LNCaP clone FGC (cell line): ENCODE data around the gene RAD51B.
"Not testable (repeated sequence)": the region's sequence is repeated elsewhere in the genome, so short reads cannot be mapped to it uniquely, and the experiment has no call there.

Source experiments
- DNase-seq: peaks from one replicate; pipeline ENCODE4 v3.0.0-alpha.2; 2011; ENCODE audit warnings: low read depth
- H3K4me3 ChIP-seq: 2 replicates; pipeline ENCODE4 v1.5.1; 2011; ENCODE audit warnings: mild to moderate bottlenecking, low read depth, low read length, control low read depth
- TF ChIP-seq, protein P1 (sequence below): IDR thresholded peaks from 2 replicates; pipeline ENCODE4 v1.5.1; 2012; ENCODE audit warnings: mild to moderate bottlenecking; ENCODE audit not compliant: control insufficient read depth, insufficient read depth; ENCODE audit errors: extremely low read depth

Gene RAD51B

DNA sequence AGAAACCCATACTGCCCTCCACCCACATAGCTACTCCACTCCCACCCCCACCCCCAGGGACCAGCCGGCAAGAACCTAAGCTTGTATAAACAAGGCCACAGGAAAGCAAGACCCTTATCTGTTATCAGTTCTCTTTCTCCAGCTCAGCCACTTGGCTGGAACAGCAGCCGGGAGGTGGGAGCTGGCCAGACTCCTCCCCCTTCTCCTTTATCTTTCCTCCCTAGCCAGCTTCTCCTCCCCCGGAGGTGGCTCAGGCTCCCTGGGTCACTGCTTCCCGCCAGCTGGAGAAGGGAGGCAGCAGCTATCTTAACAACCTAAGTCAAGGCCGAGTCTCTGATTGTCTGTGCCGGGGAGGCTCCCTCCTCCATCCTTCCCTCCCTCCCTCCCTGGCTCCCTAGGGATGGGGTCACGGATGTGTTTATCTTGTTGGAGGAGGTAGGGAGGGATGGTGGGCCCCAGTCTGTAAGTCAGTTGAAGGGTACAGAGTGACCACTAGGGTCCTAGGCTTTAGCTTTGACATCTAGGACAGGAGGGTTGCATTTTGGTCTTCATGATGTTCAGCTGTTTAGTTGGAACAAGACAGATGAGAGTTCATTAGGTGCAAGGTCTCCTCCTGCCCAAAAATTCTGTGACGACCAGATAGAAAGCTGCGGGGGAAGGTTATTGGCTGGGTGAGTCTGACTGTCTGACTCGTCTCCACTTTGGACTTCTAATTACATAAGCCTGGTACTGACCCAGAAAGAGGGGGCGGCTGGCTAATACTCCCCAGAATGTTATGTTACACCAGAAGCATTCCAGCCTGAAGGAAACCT lies 943.6 kb downstream of the RAD51B start:
- no peak overlapping the region for H3K4me3 ChIP-seq
- TF ChIP-seq, protein P1, sequence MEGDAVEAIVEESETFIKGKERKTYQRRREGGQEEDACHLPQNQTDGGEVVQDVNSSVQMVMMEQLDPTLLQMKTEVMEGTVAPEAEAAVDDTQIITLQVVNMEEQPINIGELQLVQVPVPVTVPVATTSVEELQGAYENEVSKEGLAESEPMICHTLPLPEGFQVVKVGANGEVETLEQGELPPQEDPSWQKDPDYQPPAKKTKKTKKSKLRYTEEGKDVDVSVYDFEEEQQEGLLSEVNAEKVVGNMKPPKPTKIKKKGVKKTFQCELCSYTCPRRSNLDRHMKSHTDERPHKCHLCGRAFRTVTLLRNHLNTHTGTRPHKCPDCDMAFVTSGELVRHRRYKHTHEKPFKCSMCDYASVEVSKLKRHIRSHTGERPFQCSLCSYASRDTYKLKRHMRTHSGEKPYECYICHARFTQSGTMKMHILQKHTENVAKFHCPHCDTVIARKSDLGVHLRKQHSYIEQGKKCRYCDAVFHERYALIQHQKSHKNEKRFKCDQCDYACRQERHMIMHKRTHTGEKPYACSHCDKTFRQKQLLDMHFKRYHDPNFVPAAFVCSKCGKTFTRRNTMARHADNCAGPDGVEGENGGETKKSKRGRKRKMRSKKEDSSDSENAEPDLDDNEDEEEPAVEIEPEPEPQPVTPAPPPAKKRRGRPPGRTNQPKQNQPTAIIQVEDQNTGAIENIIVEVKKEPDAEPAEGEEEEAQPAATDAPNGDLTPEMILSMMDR: no peak
- DNase-seq: no peak

DNA sequence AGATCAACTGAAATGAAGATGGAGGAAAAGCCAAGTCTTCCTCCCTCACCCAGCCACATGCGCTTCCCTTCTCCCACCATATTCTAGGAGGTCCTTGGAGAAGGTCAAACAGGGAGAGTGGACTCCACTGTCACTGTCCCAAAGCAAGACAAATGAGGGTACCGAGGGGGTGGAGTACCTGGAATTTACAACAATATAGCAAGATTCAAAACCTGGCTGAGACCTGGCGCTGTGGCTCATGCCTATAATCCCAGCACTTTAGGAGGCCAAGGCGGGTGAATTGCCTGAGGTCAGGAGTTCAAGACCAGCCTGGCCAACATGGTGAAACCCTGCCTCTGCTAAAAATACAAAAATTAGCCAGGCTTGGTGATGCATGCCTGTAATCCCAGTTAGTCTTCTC lies 944.3 kb downstream of the RAD51B start:
- not testable (repeated sequence) for H3K4me3 ChIP-seq, DNase-seq

DNA sequence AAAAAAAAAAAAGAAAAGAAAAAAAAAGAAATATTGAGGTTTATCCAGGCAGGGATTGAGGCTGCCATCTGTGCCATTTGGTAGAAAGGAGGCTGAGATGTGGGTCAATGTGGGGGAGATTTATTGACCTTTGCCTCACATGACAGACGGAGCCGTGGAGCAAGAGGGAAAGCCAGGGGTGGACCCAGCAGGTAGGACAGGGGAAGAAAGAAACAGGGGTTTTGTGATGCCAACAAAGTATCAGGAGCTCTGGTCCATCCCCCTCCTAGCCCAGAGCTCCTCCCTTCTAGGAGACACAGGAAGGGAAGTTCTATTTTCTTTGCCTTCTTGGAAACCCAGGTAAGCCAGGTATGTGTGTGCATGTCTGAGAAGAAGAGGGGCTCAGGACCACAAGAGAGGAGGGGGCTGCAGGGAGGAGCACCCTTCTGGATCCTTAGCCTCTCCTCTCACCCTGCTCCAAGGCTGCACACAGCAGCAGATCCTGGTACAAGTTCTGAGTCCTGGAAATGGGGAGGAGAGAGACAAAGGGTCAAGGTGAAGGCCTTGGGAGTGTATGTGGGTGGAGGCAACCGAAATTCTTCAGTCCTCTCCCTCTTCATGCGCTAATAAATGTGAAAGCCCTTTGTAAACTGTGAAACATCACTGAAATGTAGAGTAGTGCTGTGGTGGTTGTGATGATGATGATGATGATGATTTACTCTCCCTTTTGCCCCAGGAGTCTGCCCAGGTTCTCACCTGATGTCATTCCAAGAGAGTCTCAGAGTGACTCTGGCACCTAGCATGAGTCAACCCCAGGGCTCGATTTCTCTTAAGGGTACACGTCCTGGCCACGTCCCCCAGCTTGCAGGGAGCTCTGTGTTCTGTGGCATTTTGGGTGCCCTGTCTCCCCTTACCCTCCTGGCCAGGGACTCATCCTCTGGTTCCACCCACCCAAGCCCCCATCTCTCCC lies 947.0 kb downstream of the RAD51B start:
- no peak overlapping the region for H3K4me3 ChIP-seq
- TF ChIP-seq, protein P1: no peak
- no peak for DNase-seq

DNA sequence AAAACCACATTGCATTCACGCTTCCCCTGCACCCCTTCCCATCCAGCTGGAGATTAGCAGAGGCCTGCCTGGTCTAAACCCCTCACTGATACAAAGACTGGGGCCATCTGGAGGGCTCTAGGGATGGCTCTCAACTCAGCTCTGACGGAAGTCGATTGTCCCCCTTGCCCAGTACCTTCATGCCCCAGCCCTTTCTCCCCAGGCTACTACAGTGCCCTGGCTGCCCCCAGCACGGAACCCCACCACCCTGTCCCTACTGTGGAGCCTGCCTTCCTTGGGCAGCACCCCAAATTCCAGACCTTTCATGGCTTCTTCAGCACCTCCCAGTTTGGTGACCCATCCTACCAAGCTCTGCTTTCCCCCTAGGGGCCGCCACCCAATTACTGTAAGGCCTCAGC lies 947.7 kb downstream of the RAD51B start:
- no peak for DNase-seq
- TF ChIP-seq, protein P1: no peak
- H3K4me3 ChIP-seq: no peak overlapping the region

DNA sequence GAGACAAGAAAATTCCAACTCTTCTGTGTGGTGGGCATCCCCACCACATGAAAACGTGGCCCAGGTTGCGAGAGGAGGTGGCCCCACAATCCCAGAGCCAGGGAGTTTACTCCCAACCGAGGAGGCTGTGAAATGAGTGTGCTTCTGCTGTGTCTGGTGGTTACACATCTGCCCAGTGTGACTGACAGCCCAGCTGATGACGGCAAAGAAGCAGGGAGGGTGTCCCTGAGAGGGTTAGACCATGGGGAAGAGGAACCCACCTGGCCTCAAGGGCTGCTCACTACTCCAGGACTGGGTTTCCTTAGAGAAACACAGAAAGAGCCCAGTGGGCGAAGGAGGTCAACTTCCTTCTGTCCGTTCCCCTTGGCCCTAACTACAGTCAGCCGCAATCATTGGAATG lies 948.7 kb downstream of the RAD51B start:
- H3K4me3 ChIP-seq: no peak overlapping the region
- TF ChIP-seq, protein P1: no peak

DNA sequence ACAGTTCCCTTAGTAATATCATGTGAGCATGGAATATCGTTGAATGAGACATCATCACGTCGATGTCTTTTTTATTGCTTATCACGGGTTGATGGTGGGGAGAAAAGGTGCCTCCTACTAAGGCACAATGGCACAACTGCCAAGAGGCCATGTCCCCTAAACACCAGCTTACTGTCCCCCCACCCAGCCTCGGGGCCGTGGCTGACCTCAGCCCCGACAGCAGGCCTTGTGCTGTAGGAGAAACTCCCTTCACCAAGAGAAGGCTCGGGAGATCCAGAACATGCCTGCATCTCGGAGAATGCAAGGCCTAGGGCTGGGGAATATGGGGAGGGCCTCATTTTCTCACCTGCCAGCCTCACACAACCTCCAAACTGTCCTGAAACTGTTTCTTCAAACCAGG lies 950.5 kb downstream of the RAD51B start:
- TF ChIP-seq, protein P1: no peak
- no peak for DNase-seq
- no peak overlapping the region for H3K4me3 ChIP-seq

More for the DNA sequence above, 948.7 kb downstream of the RAD51B start:
- DNase-seq: no peak
